Retina (tissue), 1 donor: ENCODE results near the gene PTP4A2.
"Not testable (repeated sequence)": the region's sequence is repeated elsewhere in the genome, so short reads cannot be mapped to it uniquely, and the experiment has no call there.

Source experiments
- DNase-seq: peaks from one replicate; pipeline ENCODE4 v3.0.0-alpha.2; 2016

Gene PTP4A2

GRCh38 chr1:31949862-31950261, 11.7 kb upstream of the PTP4A2 start:
- DNase-seq = no peak

GRCh38 chr1:31945677-31946076, 7.5 kb upstream of the PTP4A2 start:
- DNase-seq = not testable (repeated sequence)

GRCh38 chr1:31944205-31945089, 6.3 kb upstream of the PTP4A2 start:
- DNase-seq = peak; percentile 86

- DNase-seq = no peak
These were observed 5.5 kb upstream of the PTP4A2 start for GRCh38 chr1:31943546-31944184.

- DNase-seq = not testable (repeated sequence)
These were observed 3.9 kb upstream of the PTP4A2 start for GRCh38 chr1:31942061-31942460.

- no peak for DNase-seq
These were observed 1.5 kb upstream of the PTP4A2 start for GRCh38 chr1:31939484-31940329.

GRCh38 chr1:31937300-31938183, 626 bp downstream of the PTP4A2 start:
- DNase-seq = peak; percentile 70

- no peak for DNase-seq
These were observed 1.2 kb downstream of the PTP4A2 start for GRCh38 chr1:31936981-31937299.

- no peak for DNase-seq
These were observed 1.7 kb downstream of the PTP4A2 start for GRCh38 chr1:31936278-31936980.

- no peak for DNase-seq
These were observed 3.2 kb downstream of the PTP4A2 start for GRCh38 chr1:31934706-31935629.

- no peak for DNase-seq
These were observed 5.5 kb downstream of the PTP4A2 start for GRCh38 chr1:31932491-31933316.

- DNase-seq = no peak
These were observed 6.5 kb downstream of the PTP4A2 start for GRCh38 chr1:31931593-31932225.

- no peak for DNase-seq
These were observed 7.2 kb downstream of the PTP4A2 start for GRCh38 chr1:31930836-31931592.

GRCh38 chr1:31927661-31927980, 10.5 kb downstream of the PTP4A2 start:
- no peak for DNase-seq

GRCh38 chr1:31926853-31927660, 11.1 kb downstream of the PTP4A2 start:
- no peak for DNase-seq

- DNase-seq = no peak
These were observed 11.9 kb downstream of the PTP4A2 start for GRCh38 chr1:31926252-31926651.

- DNase-seq = not testable (repeated sequence)
These were observed 12.3 kb downstream of the PTP4A2 start for GRCh38 chr1:31925824-31926223.

- DNase-seq = no peak
These were observed 13.3 kb downstream of the PTP4A2 start for GRCh38 chr1:31924839-31925238.
